Endodermal cell (in vitro differentiated cells): ENCODE results near the gene CYP4F11. TPM values are rescaled to one million over a fixed set of nuclear protein-coding genes. Genes with fewer than 3 reads are reported as not detected.

Experiments
- DNase-seq: peaks from one replicate; pipeline ENCODE4 v3.0.0-alpha.2; 2017
- H3K27ac ChIP-seq: 2 replicates; pipeline ENCODE4 v1.5.1; 2013; ENCODE audit warnings: mild to moderate bottlenecking, low read depth, low read length, moderate library complexity
- H3K27me3 ChIP-seq: 2 replicates; pipeline ENCODE4 v1.6.1; 2013; ENCODE audit warnings: mild to moderate bottlenecking, low read length, moderate library complexity; ENCODE audit not compliant: insufficient read depth, control insufficient read depth, poor library complexity, severe bottlenecking
- H3K36me3 ChIP-seq: 2 replicates; pipeline ENCODE4 v1.7.0; 2013; ENCODE audit warnings: mild to moderate bottlenecking, low read length, moderate library complexity; ENCODE audit not compliant: control insufficient read depth, insufficient read depth
- H3K4me1 ChIP-seq: one replicate; pipeline ENCODE4 v1.7.0; 2013; ENCODE audit warnings: low read length; ENCODE audit not compliant: control insufficient read depth, insufficient read depth
- H3K4me3 ChIP-seq: 2 replicates; pipeline ENCODE4 v1.5.1; 2013; ENCODE audit warnings: mild to moderate bottlenecking, low read length, moderate library complexity
- H3K9ac ChIP-seq: 2 replicates; pipeline ENCODE4 v1.6.1; 2013; ENCODE audit warnings: mild to moderate bottlenecking, low read length, moderate library complexity; ENCODE audit not compliant: poor library complexity, severe bottlenecking; ENCODE audit errors: extremely low read depth
- H3K9me3 ChIP-seq: 2 replicates; pipeline ENCODE4 v1.6.1; 2013; ENCODE audit warnings: mild to moderate bottlenecking, low read length, moderate library complexity; ENCODE audit not compliant: control insufficient read depth
- H3K27ac Mint-ChIP-seq: 2 replicates; pipeline ENCODE4 v1.8.0; 2020; ENCODE audit warnings: mixed read lengths
- H3K27me3 Mint-ChIP-seq: 2 replicates; pipeline ENCODE4 v1.8.0; 2021; ENCODE audit warnings: mild to moderate bottlenecking, mixed read lengths; ENCODE audit not compliant: insufficient read depth
- H3K36me3 Mint-ChIP-seq: 2 replicates; pipeline ENCODE4 v1.8.0; 2020; ENCODE audit warnings: low read depth, mixed read lengths
- H3K4me1 Mint-ChIP-seq: 2 replicates; pipeline ENCODE4 v1.8.0; 2020; ENCODE audit warnings: mixed read lengths
- H3K4me3 Mint-ChIP-seq: 2 replicates; pipeline ENCODE4 v1.8.0; 2020; ENCODE audit warnings: mild to moderate bottlenecking, moderate library complexity, mixed read lengths
- H3K9me3 Mint-ChIP-seq: 2 replicates; pipeline ENCODE4 v1.8.0; 2020; ENCODE audit warnings: mild to moderate bottlenecking, mixed read lengths
- WGBS, 2 experiments: methylation state at CpG; one replicate each; pipeline versions ENCODE4 v1.1.5 to v1.1.7; 2013; ENCODE audit warnings: missing lambda C conversion rate in 2 of 2, mixed read lengths in 1 of 2; ENCODE audit not compliant: insufficient coverage in 1 of 2, insufficient read length in 1 of 2; 5-methylcytosine and 5-hydroxymethylcytosine counted together
- total RNA-seq, 2 donors: library from RNA; stranded (reverse); fragmentation: NEBNext Ultra II Directional in 1 of 2; extraction: Animal tissue kit (Norgen Biotek cat#: 25700) in 1 of 2; gene quantifications; 2 replicates in 1 of 2; 3 replicates in 1 of 2; pipeline ENCODE4 v1.2.1, GENCODE V29; 2021
- TF ChIP-seq, protein P1 (sequence below): fragments of 200-600 bp; sonication (generic); conservative IDR thresholded peaks from 2 replicates; pipeline ENCODE4 v1.5.0; 2021; ENCODE audit warnings: antibody characterized with exemption, mild to moderate bottlenecking

The CYP4F11 gene
- total RNA-seq, 2 donors from 2014 or later = not detected

DNA sequence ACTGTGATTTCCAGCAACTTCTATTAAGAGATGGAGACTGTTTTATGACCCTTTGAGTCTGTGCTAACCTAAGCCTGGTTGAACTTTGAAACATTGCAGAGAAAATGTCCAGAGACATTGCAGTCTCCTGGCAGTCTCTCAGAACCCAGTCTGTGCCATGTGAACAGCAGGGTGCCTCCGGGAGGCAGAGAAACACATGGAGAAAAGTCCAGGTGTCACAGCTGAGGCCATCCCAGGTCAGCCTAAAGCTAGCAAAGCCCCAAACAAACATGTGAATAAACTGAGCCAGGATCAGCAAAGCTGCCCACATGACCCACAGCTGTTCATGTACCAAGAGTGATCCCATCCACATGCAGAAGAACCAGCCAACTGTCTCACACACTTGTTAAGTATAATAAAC lies 7.8 kb downstream of the CYP4F11 start:
- peaks cover 4% of the 10 kb centered on the region for H3K36me3 Mint-ChIP-seq
- TF ChIP-seq, protein P1, sequence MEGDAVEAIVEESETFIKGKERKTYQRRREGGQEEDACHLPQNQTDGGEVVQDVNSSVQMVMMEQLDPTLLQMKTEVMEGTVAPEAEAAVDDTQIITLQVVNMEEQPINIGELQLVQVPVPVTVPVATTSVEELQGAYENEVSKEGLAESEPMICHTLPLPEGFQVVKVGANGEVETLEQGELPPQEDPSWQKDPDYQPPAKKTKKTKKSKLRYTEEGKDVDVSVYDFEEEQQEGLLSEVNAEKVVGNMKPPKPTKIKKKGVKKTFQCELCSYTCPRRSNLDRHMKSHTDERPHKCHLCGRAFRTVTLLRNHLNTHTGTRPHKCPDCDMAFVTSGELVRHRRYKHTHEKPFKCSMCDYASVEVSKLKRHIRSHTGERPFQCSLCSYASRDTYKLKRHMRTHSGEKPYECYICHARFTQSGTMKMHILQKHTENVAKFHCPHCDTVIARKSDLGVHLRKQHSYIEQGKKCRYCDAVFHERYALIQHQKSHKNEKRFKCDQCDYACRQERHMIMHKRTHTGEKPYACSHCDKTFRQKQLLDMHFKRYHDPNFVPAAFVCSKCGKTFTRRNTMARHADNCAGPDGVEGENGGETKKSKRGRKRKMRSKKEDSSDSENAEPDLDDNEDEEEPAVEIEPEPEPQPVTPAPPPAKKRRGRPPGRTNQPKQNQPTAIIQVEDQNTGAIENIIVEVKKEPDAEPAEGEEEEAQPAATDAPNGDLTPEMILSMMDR = no peak
- WGBS, 2 experiments = 0% methylated on average over 1 of the region's 1 CpG; no CpG with 5 or more reads in 1 of the 2 experiments
- H3K27ac Mint-ChIP-seq = no peak overlapping the region
- peaks cover 97% of the 10 kb centered on the region for H3K9me3 Mint-ChIP-seq
- Histone ChIP-seq H3K4me3 (no peak overlapping the region), H3K4me1 (no peaks in the 10 kb centered on the region), H3K27ac (no peak overlapping the region), H3K27me3 (no peaks in the 10 kb centered on the region), H3K9ac (no peak overlapping the region), H3K36me3 (no peaks in the 10 kb centered on the region), H3K9me3 (peaks cover 60% of the 10 kb centered on the region)
- no peaks in the 10 kb centered on the region for H3K4me1 Mint-ChIP-seq
- no peak overlapping the region for H3K4me3 Mint-ChIP-seq
- no peaks in the 10 kb centered on the region for H3K27me3 Mint-ChIP-seq
- DNase-seq = no peak

GRCh38 chr19:15923702-15924101 lies 10.6 kb downstream of the CYP4F11 start:
- Histone ChIP-seq H3K27me3 (no peaks in the 10 kb centered on the region), H3K4me3 (no peak overlapping the region), H3K27ac (no peak overlapping the region), H3K4me1 (no peaks in the 10 kb centered on the region), H3K9me3 (peaks cover 45% of the 10 kb centered on the region), H3K36me3 (no peaks in the 10 kb centered on the region), H3K9ac (no peak overlapping the region)
- TF ChIP-seq, protein P1 = no peak
- peaks cover 93% of the 10 kb centered on the region for H3K9me3 Mint-ChIP-seq
- no peaks in the 10 kb centered on the region for H3K27me3 Mint-ChIP-seq
- 75 to 82% methylated on average over 8 of the region's 8 CpGs for WGBS, 2 experiments
- DNase-seq = no peak
- H3K4me3 Mint-ChIP-seq = no peak overlapping the region
- no peaks in the 10 kb centered on the region for H3K4me1 Mint-ChIP-seq
- no peak overlapping the region for H3K27ac Mint-ChIP-seq
- H3K36me3 Mint-ChIP-seq = peaks cover 2% of the 10 kb centered on the region

DNA sequence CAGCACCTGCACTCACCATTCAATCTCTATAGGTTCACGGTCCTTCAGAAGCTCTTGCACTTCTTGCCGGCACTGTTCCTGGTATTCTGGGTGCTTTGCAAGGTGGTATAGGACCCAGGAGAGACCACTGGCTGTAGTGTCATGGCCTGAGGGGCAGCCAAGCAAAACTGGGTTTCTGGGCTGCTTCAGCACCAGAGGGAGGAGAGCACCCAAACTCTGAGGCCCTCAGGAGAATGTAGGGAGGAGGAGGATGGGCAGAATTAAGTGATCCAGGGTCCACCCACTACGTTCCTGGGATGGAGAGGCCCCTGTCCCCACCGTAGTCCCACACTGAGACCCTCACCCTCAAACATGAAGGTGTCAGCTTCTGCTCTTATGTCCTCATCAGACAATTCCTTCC lies 12.3 kb downstream of the CYP4F11 start:
- no peak for DNase-seq
- no peak overlapping the region for H3K27ac ChIP-seq
- WGBS, 2 experiments = 60% methylated on average over 4 of the region's 4 CpGs; no CpG with 5 or more reads in 1 of the 2 experiments
- no peak overlapping the region for H3K4me3 Mint-ChIP-seq
- no peaks in the 10 kb centered on the region for H3K4me1 Mint-ChIP-seq
- peaks cover 91% of the 10 kb centered on the region for H3K9me3 Mint-ChIP-seq
- no peak overlapping the region for H3K27ac Mint-ChIP-seq
- no peak overlapping the region for H3K4me3 ChIP-seq
- H3K27me3 Mint-ChIP-seq = no peaks in the 10 kb centered on the region
- no peaks in the 10 kb centered on the region for H3K36me3 Mint-ChIP-seq
- H3K4me1 ChIP-seq = no peaks in the 10 kb centered on the region
- TF ChIP-seq, protein P1 = no peak
- no peaks in the 10 kb centered on the region for H3K27me3 ChIP-seq
- H3K9ac ChIP-seq = no peak overlapping the region
- H3K36me3 ChIP-seq = no peaks in the 10 kb centered on the region
- peaks cover 42% of the 10 kb centered on the region for H3K9me3 ChIP-seq
